Uterus (tissue), 2 donors: ENCODE data around the gene KCNN3.

Source experiments
- CTCF ChIP-seq, 4 experiments: fragments of 200-600 bp in 2 of 4; fragments of 450-650 bp in 2 of 4; sonication (generic) in 2 of 4; IDR thresholded peaks; one replicate each; pipeline ENCODE4 v1.5.1; 2016 to 2019; ENCODE audit warnings: antibody characterized with exemption in 4 of 4, mild to moderate bottlenecking in 2 of 4, moderate library complexity in 1 of 4
- POLR2A ChIP-seq, 2 donors: fragments of 450-650 bp; IDR thresholded peaks; one replicate each; pipeline ENCODE4 v1.6.1; 2016; ENCODE audit warnings: antibody characterized with exemption in 2 of 2, mild to moderate bottlenecking in 1 of 2, moderate library complexity in 1 of 2

GRCh38 chr1:154849645-154850131 is 20.4 kb downstream of the KCNN3 start:
- no peak for TF ChIP-seq CTCF (IDR thresholded peaks at IDR 0.05)
- TF ChIP-seq POLR2A (IDR thresholded peaks at IDR 0.05) = no peak
